IMR-90 (cell line): Measurements from ENCODE around the gene MTCH2. TPM values are rescaled to one million over a fixed set of nuclear protein-coding genes. Genes with fewer than 3 reads are reported as not detected.

Experiments used
- ATAC-seq: fragments of 200-7000 bp; cut with Tn5 transposase; 2 replicates; pipeline ENCODE4 v1.9.1; 2020; ENCODE audit warnings: low read depth, mild to moderate bottlenecking, moderate library complexity
- BruUV-seq: library from RNA; stranded (reverse); fragments of 400-500 nt; replicated peaks from 2 replicates; lab custom pipeline; 2021; lab: Mats Ljungman, UMichigan
- CTCF ChIA-PET: fragments of 300-600 bp; formaldehyde crosslinking; extraction: SDS; loops from one replicate; lab custom pipeline; 2021; ENCODE audit warnings: antibody characterized with exemption; lab: Yijun Ruan, JAX
- POLR2A ChIA-PET: fragments of 300-600 bp; sonication (Branson Sonifier 250); formaldehyde crosslinking; loops from one replicate; lab custom pipeline; 2022; ENCODE audit warnings: antibody characterized with exemption; ENCODE audit not compliant: unreplicated experiment; lab: Charles Lee
- DNase-seq: peaks from one replicate; pipeline ENCODE4 v3.0.0; 2013
- H2AFZ ChIP-seq: replicated peaks from 2 replicates; pipeline ENCODE3; 2013; ENCODE audit warnings: low read length, mild to moderate bottlenecking; ENCODE audit not compliant: poor library complexity
- H2AK5ac ChIP-seq: 2 replicates; pipeline ENCODE4 v1.6.1; 2013; ENCODE audit warnings: low read depth, low read length, inconsistent platforms
- H2AK9ac ChIP-seq: replicated peaks from 2 replicates; pipeline ENCODE3; 2013; ENCODE audit warnings: mild to moderate bottlenecking, low read depth, low read length, moderate library complexity; ENCODE audit not compliant: poor library complexity
- H2BK120ac ChIP-seq: 2 replicates; pipeline ENCODE4 v1.6.1; 2013; ENCODE audit warnings: low read depth, low read length, inconsistent platforms
- H2BK15ac ChIP-seq: 3 replicates; pipeline ENCODE4 v1.6.1; 2013; ENCODE audit warnings: low read depth, low read length, inconsistent platforms
- H2BK20ac ChIP-seq: 2 replicates; pipeline ENCODE4 v1.6.1; 2013; ENCODE audit warnings: low read depth, mild to moderate bottlenecking, inconsistent platforms, low read length, moderate library complexity
- H2BK5ac ChIP-seq: 2 replicates; pipeline ENCODE4 v1.6.1; 2013; ENCODE audit warnings: mild to moderate bottlenecking, low read depth, low read length, inconsistent platforms; ENCODE audit not compliant: poor library complexity, severe bottlenecking
- H3K14ac ChIP-seq: replicated peaks from 2 replicates; pipeline ENCODE4 v1.6.1; 2013; ENCODE audit warnings: low read depth, low read length, inconsistent platforms
- H3K18ac ChIP-seq: 2 replicates; pipeline ENCODE4 v1.6.1; 2013; ENCODE audit warnings: low read depth, low read length, control low read depth
- H3K23ac ChIP-seq: 2 replicates; pipeline ENCODE4 v1.6.1; 2013; ENCODE audit warnings: low read depth, low read length, inconsistent platforms
- H3K27ac ChIP-seq: 2 replicates; pipeline ENCODE4 v1.5.1; 2013; ENCODE audit warnings: mild to moderate bottlenecking, control low read depth, low read length; ENCODE audit not compliant: insufficient read depth
- H3K27me3 ChIP-seq: 2 replicates; pipeline ENCODE4 v1.6.1; 2013; ENCODE audit warnings: low read length; ENCODE audit not compliant: control insufficient read depth, insufficient read depth
- H3K36me3 ChIP-seq: 2 replicates; pipeline ENCODE4 v1.6.1; 2013; ENCODE audit warnings: low read length, mixed read lengths; ENCODE audit not compliant: control insufficient read depth, insufficient read depth
- H3K4ac ChIP-seq: 2 replicates; pipeline ENCODE4 v1.6.1; 2013; ENCODE audit warnings: low read depth, low read length, inconsistent platforms
- H3K4me1 ChIP-seq: 2 replicates; pipeline ENCODE4 v1.6.1; 2013; ENCODE audit warnings: low read length, mixed read lengths; ENCODE audit not compliant: control insufficient read depth, insufficient read depth
- H3K4me2 ChIP-seq: 2 replicates; pipeline ENCODE4 v1.6.1; 2013; ENCODE audit warnings: low read depth, mild to moderate bottlenecking, control low read depth, low read length, moderate library complexity
- H3K4me3 ChIP-seq: 2 replicates; pipeline ENCODE4 v1.5.1; 2013; ENCODE audit warnings: low read depth, mild to moderate bottlenecking, control low read depth, low read length, moderate library complexity; ENCODE audit not compliant: insufficient read depth
- H3K56ac ChIP-seq: 2 replicates; pipeline ENCODE4 v1.6.1; 2013; ENCODE audit warnings: low read length, inconsistent platforms; ENCODE audit not compliant: insufficient read depth; ENCODE audit errors: extremely low read depth
- H3K79me1 ChIP-seq, 2 experiments: 2 replicates each; pipeline ENCODE4 v1.6.1; 2013; ENCODE audit warnings: low read length in 2 of 2, inconsistent platforms in 1 of 2, low read depth in 1 of 2
- H3K9ac ChIP-seq: 2 replicates; pipeline ENCODE4 v1.6.1; 2013; ENCODE audit warnings: low read depth, low read length, control low read depth
- H3K9me1 ChIP-seq: 2 replicates; pipeline ENCODE4 v1.6.1; 2013; ENCODE audit warnings: low read length, inconsistent platforms; ENCODE audit not compliant: insufficient read depth
- H3K9me3 ChIP-seq: 2 replicates; pipeline ENCODE4 v1.6.1; 2013; ENCODE audit warnings: low read length; ENCODE audit not compliant: control insufficient read depth, insufficient read depth
- H4K20me1 ChIP-seq: 2 replicates; pipeline ENCODE4 v1.6.1; 2013; ENCODE audit warnings: low read length, inconsistent platforms; ENCODE audit not compliant: insufficient read depth
- H4K5ac ChIP-seq: 2 replicates; pipeline ENCODE4 v1.6.1; 2013; ENCODE audit warnings: mild to moderate bottlenecking, low read depth, low read length, control low read depth
- H4K8ac ChIP-seq, 2 experiments: 2 replicates each; pipeline ENCODE4 v1.6.1; 2013; ENCODE audit warnings: low read depth in 2 of 2, low read length in 2 of 2, control low read depth in 1 of 2, inconsistent platforms in 1 of 2
- H4K91ac ChIP-seq: 2 replicates; pipeline ENCODE4 v1.6.1; 2013; ENCODE audit warnings: low read depth, low read length, inconsistent platforms; ENCODE audit not compliant: insufficient read depth
- BHLHE40 ChIP-seq: fragments of 150-350 bp; IDR thresholded peaks from 2 replicates; pipeline ENCODE4 v1.6.1; 2016; ENCODE audit warnings: mild to moderate bottlenecking, low read depth, low read length
- CEBPB ChIP-seq: IDR thresholded peaks from 2 replicates; pipeline ENCODE4 v1.6.1; 2012; ENCODE audit warnings: low read depth, low read length, improper control_type of control experiment
- CHD1 ChIP-seq: IDR thresholded peaks from 2 replicates; pipeline ENCODE4 v1.6.1; 2012; ENCODE audit warnings: low read depth, low read length, improper control_type of control experiment
- FOS ChIP-seq: fragments of 150-350 bp; IDR thresholded peaks from 2 replicates; pipeline ENCODE4 v1.6.1; 2016; ENCODE audit warnings: low read depth, low read length
- MAFK ChIP-seq: IDR thresholded peaks from 2 replicates; pipeline ENCODE4 v1.6.1; 2012; ENCODE audit warnings: low read depth, low read length, improper control_type of control experiment
- MAZ ChIP-seq: IDR thresholded peaks from 2 replicates; pipeline ENCODE4 v1.6.1; 2012; ENCODE audit warnings: low read depth, mild to moderate bottlenecking, low read length, improper control_type of control experiment, moderate library complexity, borderline replicate concordance
- MXI1 ChIP-seq: IDR thresholded peaks from 2 replicates; pipeline ENCODE4 v1.6.1; 2012; ENCODE audit warnings: low read depth, mild to moderate bottlenecking, low read length, moderate library complexity, borderline replicate concordance
- NFE2L2 ChIP-seq: fragments of 150-350 bp; IDR thresholded peaks from 2 replicates; pipeline ENCODE4 v1.6.1; 2016; ENCODE audit warnings: low read depth, mild to moderate bottlenecking, low read length
- POLR2A ChIP-seq: IDR thresholded peaks from 2 replicates; pipeline ENCODE4 v1.6.1; 2012; ENCODE audit warnings: mild to moderate bottlenecking, low read depth, low read length
- RAD21 ChIP-seq: IDR thresholded peaks from 2 replicates; pipeline ENCODE4 v1.6.1; 2012; ENCODE audit warnings: low read length, improper control_type of control experiment
- RCOR1 ChIP-seq: IDR thresholded peaks from 2 replicates; pipeline ENCODE4 v1.6.1; 2012; ENCODE audit warnings: mild to moderate bottlenecking, low read length, improper control_type of control experiment; ENCODE audit not compliant: insufficient replicate concordance
- RFX5 ChIP-seq: IDR thresholded peaks from 2 replicates; pipeline ENCODE4 v1.8.0; 2012; ENCODE audit warnings: low read depth, mild to moderate bottlenecking, low read length, moderate library complexity
- SMC3 ChIP-seq: fragments of 150-350 bp; IDR thresholded peaks from 2 replicates; pipeline ENCODE4 v1.6.1; 2016; ENCODE audit warnings: low read depth, mild to moderate bottlenecking, antibody characterized with exemption, low read length, moderate library complexity
- WGBS, 2 experiments: methylation state at CpG; one replicate each; pipeline versions ENCODE4 v1.1.5 to v1.1.7; 2013; ENCODE audit warnings: missing lambda C conversion rate in 2 of 2; ENCODE audit not compliant: insufficient read length in 1 of 2; ENCODE audit errors: extremely low coverage in 2 of 2; 5-methylcytosine and 5-hydroxymethylcytosine counted together
- dilution Hi-C: fragments of 300-500 bp; cut with HindIII; formaldehyde crosslinking; loops from one replicate; pipeline ENCODE4 v1.14.3; 2018; ENCODE audit warnings: low sequenced_read_pairs; ENCODE audit not compliant: unreplicated experiment
- in situ Hi-C: fragments of 300-500 bp; cut with MboI; formaldehyde crosslinking; loops from 3 replicates; pipeline ENCODE4 v1.14.3; 2019; ENCODE audit warnings: low sequenced_read_pairs, inconsistent platforms, mixed read lengths
- intact Hi-C: fragments of 100-400 bp; cut with micrococcal nuclease; formaldehyde crosslinking; loops from 2 replicates; pipeline ENCODE4 v1.10.0; 2022
- polyA plus RNA-seq, 3 experiments: library from polyadenylated mRNA; depleted of rRNA; stranded (reverse); fragments of >200 nt; gene quantifications; 2 replicates each; pipeline ENCODE4 v1.2.3, GENCODE V29; 2012; ENCODE audit warnings: low replicate concordance in 1 of 3
- total RNA-seq: library from RNA; depleted of rRNA; stranded (reverse); fragments of >200 nt; gene quantifications from 2 replicates; pipeline ENCODE4 v1.2.3, GENCODE V29; 2012
- TF ChIP-seq, protein P1 (sequence below): conservative IDR thresholded peaks from 2 replicates; pipeline ENCODE4 v1.5.1; 2012; ENCODE audit warnings: mild to moderate bottlenecking, low read depth, low read length, improper control_type of control experiment
- TF ChIP-seq, protein P2 (sequence below): fragments of 150-350 bp; IDR thresholded peaks from 2 replicates; pipeline ENCODE4 v1.6.1; 2017; ENCODE audit warnings: mild to moderate bottlenecking, antibody characterized with exemption, low read length, low read depth
- TF ChIP-seq, protein P3 (sequence below): fragments of 150-350 bp; IDR thresholded peaks from 2 replicates; pipeline ENCODE4 v1.6.1; 2016; ENCODE audit warnings: low read depth, mild to moderate bottlenecking, low read length, moderate library complexity, borderline replicate concordance

MTCH2 gene
- total and polyA plus RNA-seq, 2 of the 4 experiments (the other 2 are of a cell fraction), result 103 to 163 TPM

DNA sequence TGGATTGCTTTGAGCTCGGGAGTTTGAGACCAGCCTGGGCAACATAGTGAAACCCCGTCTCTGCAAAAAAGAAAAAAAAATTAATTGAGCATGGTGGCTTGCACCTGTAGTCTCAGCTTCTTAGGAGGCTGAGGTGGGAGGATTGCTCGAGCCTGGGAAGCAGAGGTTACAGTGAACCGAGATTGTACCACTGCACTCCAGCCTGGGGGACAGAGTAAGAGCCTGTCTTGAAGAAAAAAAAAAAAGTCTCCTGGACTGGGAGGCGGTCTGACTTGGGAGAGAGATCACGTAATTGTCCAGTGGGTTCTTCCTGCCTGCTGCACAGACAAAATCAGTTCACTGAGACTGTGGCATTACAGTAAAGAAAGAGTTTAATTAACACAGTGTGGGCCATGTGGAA lies 3.1 kb upstream of the MTCH2 start:
- in situ Hi-C loops, result no loop called here
- dilution Hi-C loops, result no loop called here
- Histone ChIP-seq H3K23ac (no peak overlapping the region), H3K4me3 (no peak overlapping the region), H4K91ac (no peak overlapping the region), H3K36me3 (no peaks in the 10 kb centered on the region), H3K4me1 (no peaks in the 10 kb centered on the region), H3K18ac (no peak overlapping the region), H2BK120ac (no peak overlapping the region), H3K9ac (no peak overlapping the region), H2BK5ac (no peak overlapping the region), H4K20me1 (no peaks in the 10 kb centered on the region), H3K27ac (no peak overlapping the region), H3K14ac (no peak overlapping the region), H3K4ac (no peak overlapping the region), H3K56ac (no peak overlapping the region), H4K5ac (no peak overlapping the region), H3K9me3 (no peaks in the 10 kb centered on the region), H2BK15ac (no peak overlapping the region), H4K8ac (no peak overlapping the region), H3K79me1 (peaks cover 9 to 21% of the 10 kb centered on the region in 2 experiments; a peak in 2 of 4 replicates), H2AFZ (no peak overlapping the region), H2BK20ac (no peak overlapping the region), H2AK5ac (no peak overlapping the region), H2AK9ac (no peak overlapping the region), H3K9me1 (peaks cover 6% of the 10 kb centered on the region; the same call in 1 of the 2 replicates), H3K4me2 (no peak overlapping the region), H3K27me3 (no peaks in the 10 kb centered on the region; the same call in 1 of the 2 replicates)
- ATAC-seq (no peak), DNase-seq (no peak)
- ChIA-PET CTCF (no interaction called here), POLR2A (no interaction called here)
- no peak for TF ChIP-seq POLR2A
- no peak for TF ChIP-seq RAD21
- no peak for TF ChIP-seq CHD1
- TF ChIP-seq CEBPB, result no peak
- no peak for TF ChIP-seq MAZ
- TF ChIP-seq, protein P1, sequence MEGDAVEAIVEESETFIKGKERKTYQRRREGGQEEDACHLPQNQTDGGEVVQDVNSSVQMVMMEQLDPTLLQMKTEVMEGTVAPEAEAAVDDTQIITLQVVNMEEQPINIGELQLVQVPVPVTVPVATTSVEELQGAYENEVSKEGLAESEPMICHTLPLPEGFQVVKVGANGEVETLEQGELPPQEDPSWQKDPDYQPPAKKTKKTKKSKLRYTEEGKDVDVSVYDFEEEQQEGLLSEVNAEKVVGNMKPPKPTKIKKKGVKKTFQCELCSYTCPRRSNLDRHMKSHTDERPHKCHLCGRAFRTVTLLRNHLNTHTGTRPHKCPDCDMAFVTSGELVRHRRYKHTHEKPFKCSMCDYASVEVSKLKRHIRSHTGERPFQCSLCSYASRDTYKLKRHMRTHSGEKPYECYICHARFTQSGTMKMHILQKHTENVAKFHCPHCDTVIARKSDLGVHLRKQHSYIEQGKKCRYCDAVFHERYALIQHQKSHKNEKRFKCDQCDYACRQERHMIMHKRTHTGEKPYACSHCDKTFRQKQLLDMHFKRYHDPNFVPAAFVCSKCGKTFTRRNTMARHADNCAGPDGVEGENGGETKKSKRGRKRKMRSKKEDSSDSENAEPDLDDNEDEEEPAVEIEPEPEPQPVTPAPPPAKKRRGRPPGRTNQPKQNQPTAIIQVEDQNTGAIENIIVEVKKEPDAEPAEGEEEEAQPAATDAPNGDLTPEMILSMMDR, result no peak
- no peak for TF ChIP-seq MAFK
- TF ChIP-seq FOS, result no peak
- TF ChIP-seq MXI1, result no peak
- TF ChIP-seq RFX5, result no peak
- TF ChIP-seq, protein P2, sequence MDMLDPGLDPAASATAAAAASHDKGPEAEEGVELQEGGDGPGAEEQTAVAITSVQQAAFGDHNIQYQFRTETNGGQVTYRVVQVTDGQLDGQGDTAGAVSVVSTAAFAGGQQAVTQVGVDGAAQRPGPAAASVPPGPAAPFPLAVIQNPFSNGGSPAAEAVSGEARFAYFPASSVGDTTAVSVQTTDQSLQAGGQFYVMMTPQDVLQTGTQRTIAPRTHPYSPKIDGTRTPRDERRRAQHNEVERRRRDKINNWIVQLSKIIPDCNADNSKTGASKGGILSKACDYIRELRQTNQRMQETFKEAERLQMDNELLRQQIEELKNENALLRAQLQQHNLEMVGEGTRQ, result no peak
- no peak for TF ChIP-seq SMC3
- TF ChIP-seq, protein P3, sequence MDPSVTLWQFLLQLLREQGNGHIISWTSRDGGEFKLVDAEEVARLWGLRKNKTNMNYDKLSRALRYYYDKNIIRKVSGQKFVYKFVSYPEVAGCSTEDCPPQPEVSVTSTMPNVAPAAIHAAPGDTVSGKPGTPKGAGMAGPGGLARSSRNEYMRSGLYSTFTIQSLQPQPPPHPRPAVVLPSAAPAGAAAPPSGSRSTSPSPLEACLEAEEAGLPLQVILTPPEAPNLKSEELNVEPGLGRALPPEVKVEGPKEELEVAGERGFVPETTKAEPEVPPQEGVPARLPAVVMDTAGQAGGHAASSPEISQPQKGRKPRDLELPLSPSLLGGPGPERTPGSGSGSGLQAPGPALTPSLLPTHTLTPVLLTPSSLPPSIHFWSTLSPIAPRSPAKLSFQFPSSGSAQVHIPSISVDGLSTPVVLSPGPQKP, result no peak
- no peak for TF ChIP-seq NFE2L2
- no peak for TF ChIP-seq BHLHE40
- TF ChIP-seq RCOR1, result no peak
- 52% methylated on average over 4 of the region's 6 CpGs; no CpG with 5 or more reads in 1 of the 2 experiments for WGBS, 2 experiments
- no TSS peak for BruUV-seq
- intact Hi-C loops, result no loop called here
